Measurements from ENCODE around the gene GRIP2.

GRIP2 gene

DNA sequence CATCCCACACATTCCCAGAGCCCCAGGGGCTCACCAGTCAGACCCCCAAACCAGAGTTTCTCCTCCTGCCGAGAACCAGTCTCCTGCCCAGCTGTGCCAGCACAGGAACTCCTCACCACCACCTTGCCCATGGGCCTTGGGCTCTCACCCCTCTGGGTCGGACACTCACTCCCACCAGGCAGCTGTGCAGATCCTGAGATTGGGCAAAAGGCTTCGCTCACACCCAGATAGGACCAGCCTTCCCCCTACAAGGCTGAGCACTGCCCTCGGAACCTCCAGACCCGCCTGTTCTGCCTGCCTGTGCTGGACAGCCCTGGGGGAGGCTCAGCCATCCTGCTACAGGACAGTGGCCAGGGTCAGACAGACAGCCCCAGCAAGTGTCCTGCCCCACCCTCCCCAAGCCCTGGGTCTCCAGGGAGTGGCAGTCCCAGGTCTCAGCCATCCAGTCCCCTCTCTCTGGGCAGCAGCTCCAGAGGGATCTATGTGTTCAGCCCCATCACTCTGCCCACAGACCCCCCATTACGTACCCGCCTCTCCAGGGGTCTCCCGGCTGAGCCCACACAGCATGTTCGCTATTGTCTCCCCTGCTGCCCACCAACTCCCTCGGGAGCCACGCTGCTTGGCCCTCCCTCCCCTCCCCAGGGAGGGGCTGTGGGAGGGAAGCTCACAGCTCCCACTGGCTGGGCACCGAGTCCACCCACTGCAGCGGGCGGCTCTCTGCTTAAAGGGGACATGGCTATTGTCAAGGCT lies at the start of gene GRIP2:
Gene GRIP2, minus strand, starts transcription at position 601 of the 750 bp plus-strand sequence. Its CDS starts 34 bp downstream, at position 567.
- in situ Hi-C loops (cut with MboI; ENCODE audit: low sequenced_read_pairs): no loop called here

DNA sequence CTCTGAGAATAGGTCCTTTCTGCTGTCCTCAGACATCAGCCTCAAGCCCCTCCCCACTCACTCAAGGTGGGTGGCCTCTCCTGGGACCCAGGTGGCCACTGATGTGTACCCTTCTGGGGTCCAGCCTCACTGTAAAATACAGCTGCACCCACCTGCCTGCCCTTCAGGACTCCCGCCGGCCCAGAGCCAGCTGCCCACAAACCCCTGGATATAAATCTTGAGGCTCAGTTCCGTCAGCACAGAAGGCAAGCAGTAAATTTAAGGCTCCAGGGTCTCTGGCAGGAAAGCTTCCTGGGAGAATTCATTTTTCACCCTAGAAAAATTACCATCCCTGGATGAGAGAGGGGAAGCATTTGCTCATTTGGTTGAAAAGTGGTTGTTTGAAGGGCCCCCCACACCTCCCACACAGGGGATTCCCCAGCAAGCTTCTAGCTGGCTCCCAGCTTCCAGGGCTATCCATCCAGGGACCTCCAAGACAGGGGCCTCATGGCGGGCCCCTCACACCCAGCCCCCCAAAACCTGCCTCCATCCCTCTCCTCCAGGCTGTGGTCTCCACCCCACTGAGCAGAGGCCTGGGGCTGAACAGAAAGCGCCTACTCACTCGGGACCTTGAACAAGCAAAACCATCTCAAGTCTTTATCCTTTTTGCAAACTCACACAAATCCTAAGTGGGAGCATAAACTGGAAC lies 48.4 kb upstream of the GRIP2 start:
- in situ Hi-C loops (cut with MboI; ENCODE audit: low sequenced_read_pairs): no loop called here

DNA sequence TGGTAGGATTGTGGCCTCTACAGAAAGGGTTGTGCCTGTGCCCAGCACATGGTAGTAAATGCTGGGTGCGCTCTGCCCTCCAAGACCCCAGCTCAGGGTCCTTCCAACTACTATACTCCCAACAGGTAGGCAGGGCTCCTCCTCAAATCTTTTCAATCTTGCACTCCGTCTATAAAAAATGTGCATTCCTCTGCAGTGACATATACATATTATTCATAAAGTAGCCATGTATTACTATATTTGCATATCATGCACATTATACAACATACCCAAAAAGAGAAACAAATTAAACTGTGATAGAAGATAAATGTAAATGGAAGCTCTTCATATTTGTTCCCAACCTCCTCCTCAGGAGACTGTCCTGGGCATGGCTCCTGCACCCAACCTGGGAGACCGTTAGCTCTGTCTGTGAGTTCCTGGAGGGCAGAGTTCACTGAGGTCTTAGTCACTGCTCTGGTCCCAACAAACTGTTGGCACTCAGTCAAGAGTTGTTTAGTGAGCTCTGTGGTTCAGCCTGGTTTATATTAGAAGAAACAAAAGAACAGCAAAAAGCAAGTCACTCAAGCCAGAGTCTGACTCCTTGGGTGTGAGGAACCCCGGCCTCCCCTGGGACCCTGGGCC lies 47.7 kb upstream of the GRIP2 start:
- in situ Hi-C loops (cut with MboI; ENCODE audit: low sequenced_read_pairs): no loop called here

DNA sequence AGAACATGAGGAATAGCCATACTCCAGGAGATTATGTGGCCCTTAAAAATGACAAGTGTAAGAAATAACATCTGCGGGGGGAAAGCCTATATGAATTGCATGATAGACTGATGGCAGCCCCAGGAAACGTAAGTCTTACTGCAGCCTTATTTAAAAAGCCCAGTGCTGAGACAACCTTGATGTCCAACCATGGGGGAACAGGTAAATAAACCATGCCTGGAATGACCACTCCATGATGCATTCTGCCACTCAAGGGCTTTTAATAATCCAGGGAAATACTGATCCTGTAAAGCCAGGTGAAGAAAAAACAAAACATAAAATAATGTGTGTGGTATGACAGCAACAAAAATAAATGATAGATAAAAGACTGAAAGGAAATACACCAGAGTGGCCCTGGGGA lies 46.5 kb upstream of the GRIP2 start:
- in situ Hi-C loops (cut with MboI; ENCODE audit: low sequenced_read_pairs): no loop called here

DNA sequence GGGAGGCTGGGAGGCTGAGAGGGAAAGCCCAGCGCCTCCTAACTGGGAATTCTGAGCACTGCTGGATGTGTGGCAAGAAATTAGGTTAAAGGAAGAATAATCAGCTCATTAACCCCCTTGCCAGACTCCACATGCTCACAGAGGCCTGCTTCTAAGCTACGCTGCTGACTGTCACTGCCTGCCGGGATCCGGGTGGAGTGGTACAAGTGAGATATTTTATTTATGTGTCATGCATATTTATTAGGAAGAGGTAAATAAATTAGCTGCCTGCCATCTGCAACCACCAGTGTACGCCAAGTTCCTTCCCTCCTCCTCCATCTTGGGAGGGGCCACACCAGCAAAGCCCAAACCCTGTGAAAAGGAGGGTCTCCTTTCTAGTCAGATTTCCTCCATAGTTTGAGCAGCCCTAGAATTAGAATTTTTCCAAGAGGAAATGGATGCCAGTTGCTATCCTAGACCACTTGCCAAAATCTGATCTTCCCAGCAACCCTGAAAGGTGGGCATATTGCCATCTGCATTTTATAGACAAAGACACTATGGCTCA lies 43.5 kb upstream of the GRIP2 start:
- in situ Hi-C loops (cut with MboI; ENCODE audit: low sequenced_read_pairs): no loop called here

DNA sequence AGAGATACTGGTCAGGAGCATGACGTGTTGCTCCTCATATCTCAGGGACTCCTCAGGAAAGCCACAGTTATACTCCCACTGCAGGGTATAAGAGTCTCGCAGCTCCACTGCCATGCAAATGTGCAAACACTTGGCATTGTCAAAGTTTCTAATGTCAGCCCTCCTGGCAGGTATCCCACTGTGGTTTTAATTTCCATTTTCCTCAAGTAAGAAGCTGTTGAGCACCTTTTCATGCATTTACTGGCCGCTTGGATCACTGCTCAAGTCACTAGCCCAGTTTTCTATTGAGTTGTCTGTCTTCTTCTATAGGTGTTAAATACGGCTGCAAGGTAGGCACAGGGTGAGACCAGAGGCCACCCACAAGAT lies 41.9 kb upstream of the GRIP2 start:
- in situ Hi-C loops (cut with MboI; ENCODE audit: low sequenced_read_pairs): no loop called here

DNA sequence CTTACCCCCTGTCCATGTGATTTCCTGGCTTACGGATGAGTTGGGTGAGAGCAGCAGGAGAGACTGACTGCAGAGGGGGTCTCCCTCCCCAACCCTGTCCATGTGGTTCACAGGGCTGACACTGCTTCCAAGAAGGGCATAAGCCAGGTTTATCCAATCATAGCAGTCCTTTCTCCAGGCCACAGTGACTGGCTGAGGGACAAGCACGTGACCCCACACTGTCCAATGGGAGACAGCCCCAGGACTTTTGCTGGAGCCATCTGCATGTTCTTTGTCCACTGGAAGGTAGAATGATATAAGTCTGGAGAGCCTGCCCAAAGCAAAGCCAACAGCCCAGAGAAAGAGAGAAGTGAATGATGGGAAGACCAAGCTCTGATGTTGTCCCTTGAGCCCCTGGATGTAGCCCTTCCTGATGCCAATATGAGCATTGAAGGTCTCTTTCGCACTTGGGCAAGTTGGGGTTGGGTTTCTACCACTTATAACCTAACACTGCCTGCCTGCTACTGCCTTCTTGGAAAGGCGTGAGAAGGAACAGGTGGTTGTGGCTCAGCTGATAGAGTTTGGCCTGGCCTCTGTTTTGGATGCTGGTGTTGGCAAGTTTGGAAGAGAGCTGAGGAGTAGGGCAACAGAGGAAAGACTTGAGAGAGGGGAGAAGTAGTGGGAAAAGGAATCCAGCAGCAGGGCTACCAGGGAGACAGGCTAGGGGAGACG lies 41.3 kb upstream of the GRIP2 start:
- in situ Hi-C loops (cut with MboI; ENCODE audit: low sequenced_read_pairs): no loop called here

DNA sequence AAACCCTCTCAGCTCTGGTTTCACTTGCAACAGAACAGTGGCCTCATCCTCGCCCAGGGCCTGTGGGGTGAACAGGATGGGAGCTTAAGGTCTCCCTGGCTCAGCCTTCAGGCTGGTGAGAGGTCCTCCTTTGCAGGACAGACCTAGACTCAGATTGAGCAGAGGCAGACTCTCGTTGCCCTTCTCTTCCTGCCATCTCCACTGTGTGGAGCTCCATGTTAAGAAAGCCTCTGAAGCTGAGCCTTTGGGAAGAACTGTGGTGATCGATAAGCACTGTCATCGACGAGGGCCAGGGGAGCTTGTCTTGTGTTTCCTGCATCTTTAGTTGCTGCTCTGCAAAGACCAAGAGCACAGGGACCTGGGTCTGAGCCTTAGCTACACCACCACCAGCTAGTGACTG lies 37.8 kb upstream of the GRIP2 start:
- in situ Hi-C loops (cut with MboI; ENCODE audit: low sequenced_read_pairs): no loop called here

DNA sequence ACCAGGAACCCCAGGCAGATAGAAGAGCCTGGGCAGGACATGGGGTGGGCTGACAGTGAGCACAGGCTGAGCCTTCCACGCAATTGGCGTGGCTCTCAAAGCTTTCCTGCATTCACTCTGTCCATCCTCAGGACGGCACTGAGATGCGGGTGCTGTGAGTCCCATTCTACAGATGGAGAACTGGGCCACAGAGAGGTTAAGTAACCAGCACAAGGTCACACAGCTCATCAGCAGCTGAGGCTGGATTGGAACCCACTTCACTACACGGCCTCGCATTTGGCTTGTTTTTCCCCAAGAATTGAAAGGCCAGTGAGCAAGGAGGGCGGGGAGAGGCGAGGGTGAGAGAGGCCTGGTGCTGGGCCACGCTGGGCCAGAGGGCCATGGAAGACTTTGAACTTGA lies 36.0 kb upstream of the GRIP2 start:
- in situ Hi-C loops (cut with MboI; ENCODE audit: low sequenced_read_pairs): no loop called here

DNA sequence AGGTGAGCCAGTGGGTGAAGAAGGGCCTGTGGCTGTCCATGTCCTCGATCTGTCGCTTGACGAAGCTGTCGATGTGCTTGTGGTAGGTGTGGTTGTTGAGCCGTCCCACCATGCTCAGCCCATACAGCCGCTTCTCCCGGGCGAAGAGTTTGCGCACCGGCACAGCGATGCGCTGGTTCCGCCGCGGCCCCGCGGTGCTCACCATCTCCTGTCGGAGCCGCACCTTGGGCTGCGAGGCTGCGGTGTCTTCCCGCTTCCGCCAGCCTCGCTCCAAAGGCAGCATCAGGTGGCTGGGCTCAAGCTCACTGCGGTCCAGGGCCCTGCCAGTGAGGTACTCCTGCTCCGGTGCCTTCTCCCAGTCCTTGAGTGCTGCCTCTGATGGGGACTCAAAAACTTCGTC lies 34.0 kb upstream of the GRIP2 start:
- in situ Hi-C loops (cut with MboI; ENCODE audit: low sequenced_read_pairs): no loop called here

DNA sequence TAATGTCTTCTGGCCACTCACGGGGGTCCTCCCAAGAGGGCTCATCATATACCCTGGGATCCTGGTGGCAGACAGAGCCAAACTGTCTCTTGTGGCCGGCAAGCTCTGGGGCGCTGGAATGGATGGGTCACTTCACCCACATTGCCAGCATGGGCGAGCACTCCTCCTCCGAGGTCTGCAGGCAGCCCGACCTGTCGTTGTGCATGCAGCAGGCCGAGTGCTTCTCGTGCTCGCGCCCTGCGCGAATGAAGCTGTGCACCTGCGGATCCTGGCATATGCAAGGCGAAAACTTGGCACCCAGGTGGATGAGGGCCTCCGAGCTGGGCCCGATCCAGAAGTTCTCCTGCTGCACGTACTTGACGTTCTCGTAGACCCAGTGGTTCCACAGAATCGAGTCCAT lies 33.6 kb upstream of the GRIP2 start:
- in situ Hi-C loops (cut with MboI; ENCODE audit: low sequenced_read_pairs): no loop called here

DNA sequence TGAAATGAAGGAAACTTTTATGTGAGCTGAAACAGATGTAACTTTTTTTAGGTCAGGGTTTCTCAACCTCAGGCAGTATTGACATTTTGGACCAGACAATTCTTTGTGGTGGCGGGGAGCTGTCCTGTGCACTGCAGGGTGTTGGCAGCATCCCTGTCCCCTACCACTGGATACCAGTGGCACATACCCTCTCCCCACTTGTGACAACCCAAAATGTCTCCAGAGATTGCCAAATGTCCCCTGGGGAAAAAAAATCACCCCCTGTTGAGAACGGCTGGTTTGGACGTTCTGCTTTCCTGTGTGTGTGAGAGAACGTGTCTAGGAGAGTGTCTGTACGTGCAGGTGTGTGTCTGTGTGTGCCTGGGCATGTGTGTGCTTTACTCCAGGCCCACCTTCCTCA lies 30.7 kb upstream of the GRIP2 start:
- in situ Hi-C loops (cut with MboI; ENCODE audit: low sequenced_read_pairs): no loop called here

DNA sequence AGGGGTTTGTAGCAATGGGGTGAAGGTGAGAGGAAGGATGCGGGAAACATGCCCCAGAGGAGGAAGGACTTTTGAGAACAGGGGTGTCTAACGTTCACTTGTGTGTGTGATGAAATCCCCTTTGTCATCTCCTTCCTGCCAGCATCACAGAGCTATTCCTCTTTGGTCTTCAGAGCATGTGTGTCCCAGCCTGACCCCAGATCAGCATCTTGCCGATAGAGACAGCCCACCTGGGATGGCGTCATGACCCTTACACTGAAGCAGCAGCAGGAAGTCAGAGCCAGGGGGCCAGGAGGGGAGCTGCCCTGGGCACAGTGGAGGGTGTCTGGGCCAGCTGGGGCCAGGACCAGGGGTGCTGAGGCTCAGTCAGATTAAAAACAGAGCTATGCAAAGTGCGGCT lies 29.9 kb upstream of the GRIP2 start:
- in situ Hi-C loops (cut with MboI; ENCODE audit: low sequenced_read_pairs): no loop called here

DNA sequence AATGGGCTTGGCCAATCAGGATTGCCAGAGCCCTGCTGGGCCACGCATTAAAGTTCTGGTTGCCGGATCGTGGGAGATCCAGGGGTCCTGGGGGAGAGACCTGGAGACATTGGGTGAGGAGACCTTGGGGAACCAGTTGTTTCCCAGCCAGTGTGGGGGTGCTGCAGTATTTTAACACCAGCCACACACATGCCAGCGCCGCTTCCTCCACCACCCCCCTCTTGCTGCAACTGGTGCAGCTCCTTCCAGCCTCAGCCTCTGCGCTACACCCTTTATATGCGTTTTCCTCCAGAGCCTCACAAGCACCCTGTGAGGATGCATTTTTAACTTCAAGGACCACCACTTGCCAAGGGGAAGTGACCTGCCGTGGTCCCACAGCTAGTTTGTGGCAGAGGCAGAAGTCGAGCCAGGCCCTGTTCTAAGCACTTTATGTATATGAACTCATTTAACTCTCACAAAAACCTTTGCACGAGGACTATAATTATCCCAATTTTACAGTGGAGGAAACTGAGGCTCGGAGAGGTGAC lies 29.4 kb upstream of the GRIP2 start:
- in situ Hi-C loops (cut with MboI; ENCODE audit: low sequenced_read_pairs): no loop called here

DNA sequence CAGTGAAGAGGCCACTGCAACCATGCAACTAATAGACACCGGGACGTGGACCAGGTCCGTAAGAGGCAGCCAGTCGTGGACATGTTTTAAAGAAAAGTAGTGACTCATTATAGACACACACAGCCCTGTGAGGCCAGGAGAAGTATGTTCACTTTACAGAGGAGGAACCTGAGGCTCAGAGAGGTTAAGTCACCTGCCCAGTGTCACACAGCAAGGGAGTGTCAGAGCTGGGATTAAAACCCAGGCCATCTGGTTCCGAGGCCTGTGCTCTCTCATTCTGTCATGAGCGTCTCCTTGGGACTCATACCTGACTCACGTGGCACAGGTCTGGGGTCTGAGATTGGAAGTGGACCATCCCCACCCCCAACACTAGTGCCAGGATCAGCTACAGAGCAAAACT lies 28.1 kb upstream of the GRIP2 start:
- in situ Hi-C loops (cut with MboI; ENCODE audit: low sequenced_read_pairs): no loop called here

DNA sequence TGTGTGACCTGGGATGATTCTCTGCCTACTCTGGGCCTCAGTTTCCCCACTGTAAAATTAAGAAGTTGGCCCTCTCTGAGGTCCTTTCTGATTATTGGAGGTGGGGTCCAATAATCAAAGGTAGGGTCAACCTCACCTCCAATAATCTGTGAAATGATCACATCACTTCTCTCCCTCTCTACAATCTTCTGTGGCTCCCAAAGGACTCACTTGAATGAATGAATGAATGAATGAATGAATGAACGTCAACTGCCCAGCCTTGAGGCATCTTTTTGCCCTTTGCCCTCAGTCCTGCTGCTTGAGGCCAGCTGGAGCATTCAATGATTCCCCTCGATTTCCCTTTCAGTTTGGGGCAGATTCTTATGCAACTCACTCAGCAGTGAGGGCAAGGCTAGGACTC lies 26.7 kb upstream of the GRIP2 start:
- in situ Hi-C loops (cut with MboI; ENCODE audit: low sequenced_read_pairs): no loop called here

DNA sequence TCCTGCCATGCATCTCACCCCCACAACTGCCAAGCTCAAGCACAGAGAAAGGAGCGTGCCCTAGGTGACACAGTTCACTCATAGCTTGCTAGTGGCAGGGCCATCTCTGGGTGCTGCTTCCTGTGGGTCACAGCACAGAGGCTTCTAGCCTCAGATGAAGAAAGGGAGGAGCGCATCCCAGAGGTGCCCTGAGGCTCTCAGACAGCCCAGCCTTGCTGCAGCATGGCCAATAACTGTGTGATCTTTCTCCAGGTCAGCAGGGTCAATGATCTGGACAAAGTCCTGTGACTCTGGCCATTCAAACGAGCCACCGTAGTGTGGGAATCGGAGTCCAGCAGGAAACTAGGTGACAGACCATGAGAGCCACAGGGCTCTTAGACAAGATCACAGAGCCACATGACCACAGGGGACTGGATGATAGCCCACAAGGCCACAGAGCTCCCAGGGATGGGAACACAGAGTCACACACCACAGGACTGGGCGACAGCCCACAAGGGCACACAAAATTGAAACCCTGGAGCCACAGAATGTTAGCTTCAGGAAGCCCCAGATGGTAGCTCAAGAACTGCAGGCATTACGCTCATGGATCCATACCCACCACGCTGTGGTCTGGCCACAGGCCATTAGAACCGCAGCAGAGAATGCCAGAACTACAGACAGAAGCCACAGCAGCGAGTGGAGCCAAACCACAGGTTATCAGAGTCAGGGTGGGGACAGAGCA lies 25.9 kb upstream of the GRIP2 start:
- in situ Hi-C loops (cut with MboI; ENCODE audit: low sequenced_read_pairs): no loop called here

DNA sequence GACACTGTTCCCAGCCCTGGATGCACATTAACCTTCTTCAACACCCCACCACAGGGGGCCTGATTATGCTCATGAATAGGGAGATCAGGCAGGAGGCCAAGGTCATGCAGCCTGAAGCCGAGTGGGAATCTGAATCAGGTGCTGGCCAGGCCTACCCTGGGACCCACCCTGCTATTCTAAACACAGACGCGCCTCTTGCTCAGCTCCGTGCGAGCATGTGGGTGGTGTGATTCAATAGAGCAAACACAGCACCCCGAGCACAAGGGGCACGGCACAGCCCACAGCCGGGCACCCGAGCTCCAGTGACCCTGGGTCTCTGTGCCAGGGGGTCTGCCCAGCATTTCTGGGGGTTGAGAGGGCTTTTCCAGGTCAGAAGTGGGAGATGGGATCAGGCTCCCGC lies 24.6 kb upstream of the GRIP2 start:
- in situ Hi-C loops (cut with MboI; ENCODE audit: low sequenced_read_pairs): no loop called here

DNA sequence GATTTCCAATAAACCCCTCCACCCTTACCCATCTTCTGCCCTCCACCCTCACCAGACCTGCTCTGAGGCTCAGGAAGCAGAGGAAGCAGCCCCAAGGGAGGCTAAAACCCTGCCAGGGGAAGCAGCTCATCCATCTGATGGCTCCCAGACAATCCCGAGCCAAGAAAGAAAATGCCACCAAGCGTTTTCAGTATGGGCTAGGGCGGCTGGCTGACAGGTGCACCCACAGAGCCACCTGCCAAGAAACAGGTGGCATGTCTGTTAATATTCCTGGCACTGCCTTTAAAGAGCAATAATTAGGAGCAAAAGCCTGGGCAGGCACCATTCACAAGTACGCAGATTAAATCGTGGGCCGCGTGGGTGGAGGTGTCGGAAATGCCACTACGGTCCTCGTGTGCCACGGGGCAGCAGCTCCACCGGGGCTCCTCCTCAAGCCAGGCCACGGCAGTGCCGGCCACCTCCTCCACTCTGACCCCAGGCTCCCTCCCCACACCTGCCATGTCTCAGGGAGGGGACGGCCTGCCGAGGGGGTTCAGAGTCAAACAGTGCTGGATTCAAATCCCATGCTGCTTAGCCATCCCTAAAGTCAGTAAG lies 23.9 kb upstream of the GRIP2 start:
- in situ Hi-C loops (cut with MboI; ENCODE audit: low sequenced_read_pairs): no loop called here

Measured in hTERT RPE-1 (cell line).